Naive thymus-derived CD8-positive, alpha-beta T cell (primary cell): ENCODE results near the gene SEC14L1. TPM values are rescaled to one million over a fixed set of nuclear protein-coding genes. Genes with fewer than 3 reads are reported as not detected.

ENCODE experiments used
- ATAC-seq, 2 donors: fragments of 150-1000 bp; cut with Tn5 transposase in 1 of 2; sonication (Bioruptor Pico), chemical (Tn5 transposase) in 1 of 2; 1 replicate in 1 of 2; 2 replicates in 1 of 2; pipeline ENCODE4 v1.10.0; 2021; ENCODE audit warnings: mild to moderate bottlenecking in 2 of 2, moderate library complexity in 2 of 2
- POLR2A ChIA-PET: fragments of 350-600 bp; sonication (Branson Sonifier 250); formaldehyde crosslinking; loops from one replicate; lab custom pipeline; 2021; ENCODE audit warnings: antibody characterized with exemption; lab: Charles Lee
- DNase-seq, 10 donors: peaks; one replicate each; pipeline versions ENCODE4 v3.0.0 to v3.0.0-alpha.2; 2020 to 2022
- H3K27ac Mint-ChIP-seq, 10 donors: one replicate each; pipeline ENCODE4 v1.8.0; 2020 to 2022; ENCODE audit warnings: mild to moderate bottlenecking in 10 of 10, mixed read lengths in 10 of 10, moderate library complexity in 4 of 10, inconsistent platforms in 1 of 10
- H3K27me3 Mint-ChIP-seq, 5 donors: one replicate each; pipeline ENCODE4 v1.8.0; 2021 to 2022; ENCODE audit warnings: mixed read lengths in 5 of 5
- H3K36me3 Mint-ChIP-seq, 3 donors: one replicate each; pipeline ENCODE4 v1.8.0; 2020 to 2022; ENCODE audit warnings: mixed read lengths in 3 of 3, mild to moderate bottlenecking in 2 of 3, inconsistent platforms in 1 of 3
- H3K4me1 Mint-ChIP-seq, 4 donors: one replicate each; pipeline ENCODE4 v1.8.0; 2021 to 2022; ENCODE audit warnings: mixed read lengths in 4 of 4
- H3K4me3 Mint-ChIP-seq, 10 donors: one replicate each; pipeline ENCODE4 v1.8.0; 2020 to 2022; ENCODE audit warnings: mild to moderate bottlenecking in 10 of 10, mixed read lengths in 10 of 10, moderate library complexity in 6 of 10, inconsistent platforms in 1 of 10
- H3K9me3 Mint-ChIP-seq, 9 donors: one replicate each; pipeline ENCODE4 v1.8.0; 2020 to 2022; ENCODE audit warnings: mixed read lengths in 9 of 9, mild to moderate bottlenecking in 3 of 9, inconsistent platforms in 1 of 9, moderate library complexity in 1 of 9
- polyA plus RNA-seq, 3 donors: library from polyadenylated mRNA; unstranded; fragments of 300-500 nt; fragmentation: Illumina TruSeq; gene quantifications; one replicate each; pipeline ENCODE4 v1.2.3, GENCODE V29; 2021
- total RNA-seq, 8 experiments: library from RNA in 2 of 8; stranded (reverse) in 2 of 8; gene quantifications; one replicate each; pipeline ENCODE4 v1.2.3 and lab custom pipeline; 2021 to 2026

The SEC14L1 gene
- total and polyA plus RNA-seq, 5 experiments from 2014 or later = 7.7 to 32.9 (median 9.5) TPM

- Mint-ChIP-seq H3K9me3 (peaks cover 0 to 48% (median 15%) of the 10 kb centered on the region in 9 donors), H3K27ac (peak overlapping the region in 2 of 10 donors; percentile 43 to 71), H3K4me3 (no peak overlapping the region), H3K36me3 (peaks cover 25 to 60% (median 26%) of the 10 kb centered on the region in 3 donors), H3K27me3 (no peaks in the 10 kb centered on the region), H3K4me1 (peaks cover 7 to 14% (median 11%) of the 10 kb centered on the region in 4 donors)
- ATAC-seq = no peak
- POLR2A ChIA-PET = no interaction called here
- DNase-seq = no peak
These were observed 32.3 kb downstream of the SEC14L1 start for GRCh38 chr17:77173104-77173503.

- ATAC-seq (no peak), DNase-seq (no peak)
- Mint-ChIP-seq H3K27me3 (no peaks in the 10 kb centered on the region), H3K4me1 (peaks cover 11 to 25% (median 20%) of the 10 kb centered on the region in 4 donors), H3K27ac (peak overlapping the region in 1 of 10 donors; percentile 4), H3K4me3 (no peak overlapping the region), H3K36me3 (peaks cover 16 to 47% (median 20%) of the 10 kb centered on the region in 3 donors), H3K9me3 (peaks cover 0 to 38% (median 11%) of the 10 kb centered on the region in 9 donors)
- POLR2A ChIA-PET = no interaction called here
These were observed 34.3 kb downstream of the SEC14L1 start for GRCh38 chr17:77174928-77175661.

GRCh38 chr17:77177002-77177741 lies 36.4 kb downstream of the SEC14L1 start:
- Mint-ChIP-seq H3K4me1 (peaks cover 21 to 33% (median 30%) of the 10 kb centered on the region in 4 donors), H3K36me3 (peaks cover 12 to 41% (median 17%) of the 10 kb centered on the region in 3 donors), H3K9me3 (peaks cover 0 to 33% (median 11%) of the 10 kb centered on the region in 9 donors), H3K27ac (peak overlapping the region in 6 of 10 donors; percentile 6 to 40 (median 27)), H3K27me3 (no peaks in the 10 kb centered on the region), H3K4me3 (no peak overlapping the region)
- DNase-seq = no peak
- POLR2A ChIA-PET = interaction anchor here (0.5 to 0.9 kb wide), 2 partner anchors 11 to 12 kb away, joined by 3 read pairs; no protein-coding TSS in a partner anchor
- no peak for ATAC-seq

- DNase-seq (no peak), ATAC-seq (no peak)
- Mint-ChIP-seq H3K27me3 (no peaks in the 10 kb centered on the region), H3K36me3 (peaks cover 7 to 32% (median 17%) of the 10 kb centered on the region in 3 donors), H3K4me3 (no peak overlapping the region), H3K4me1 (peaks cover 23 to 42% (median 34%) of the 10 kb centered on the region in 4 donors), H3K27ac (peak overlapping the region in 7 of 10 donors; percentile 7 to 70 (median 35)), H3K9me3 (peaks cover 0 to 25% (median 9%) of the 10 kb centered on the region in 9 donors)
- POLR2A ChIA-PET = interaction anchor here (0.9 kb wide), 1 partner anchor 12 kb away, joined by 3 read pairs; no protein-coding TSS in a partner anchor
These were observed 37.3 kb downstream of the SEC14L1 start for GRCh38 chr17:77178050-77178449.

GRCh38 chr17:77178563-77178962 lies 37.8 kb downstream of the SEC14L1 start:
- H3K27me3 Mint-ChIP-seq = no peaks in the 10 kb centered on the region
- H3K27ac Mint-ChIP-seq = peak overlapping the region in 6 of 10 donors; percentile 16 to 80 (median 59)
- peaks cover 0 to 20% (median 9%) of the 10 kb centered on the region in 9 donors for H3K9me3 Mint-ChIP-seq
- no peak for DNase-seq
- no peak for ATAC-seq
- POLR2A ChIA-PET = interaction anchor here (0.9 kb wide), 1 partner anchor 12 kb away, joined by 3 read pairs; no protein-coding TSS in a partner anchor
- H3K4me3 Mint-ChIP-seq = no peak overlapping the region
- peaks cover 21 to 46% (median 36%) of the 10 kb centered on the region in 4 donors for H3K4me1 Mint-ChIP-seq
- H3K36me3 Mint-ChIP-seq = peaks cover 7 to 28% (median 15%) of the 10 kb centered on the region in 3 donors

GRCh38 chr17:77180503-77181357 lies 40.0 kb downstream of the SEC14L1 start:
- peaks cover 0 to 10% (median 4%) of the 10 kb centered on the region in 3 donors for H3K36me3 Mint-ChIP-seq
- peaks cover 0 to 4% (median 0%) of the 10 kb centered on the region in 9 donors for H3K9me3 Mint-ChIP-seq
- no peaks in the 10 kb centered on the region for H3K27me3 Mint-ChIP-seq
- no peak for DNase-seq
- peaks cover 21 to 48% (median 36%) of the 10 kb centered on the region in 4 donors for H3K4me1 Mint-ChIP-seq
- H3K27ac Mint-ChIP-seq = peak overlapping the region; percentile 35 to 93 (median 82)
- no peak for ATAC-seq
- POLR2A ChIA-PET = interaction anchor here (4.2 kb wide), 1 partner anchor 40 kb away, joined by 19 read pairs; the partner anchor contains the start of gene SEC14L1
- H3K4me3 Mint-ChIP-seq = peak overlapping the region in 1 of 10 donors; percentile 77

- POLR2A ChIA-PET = interaction anchor here (1.1 to 4.2 kb wide), 2 partner anchors 34 to 42 kb away, joined by 3 to 19 read pairs; partner anchors contain the start of gene SEC14L1
- H3K4me1 Mint-ChIP-seq = peaks cover 22 to 46% (median 32%) of the 10 kb centered on the region in 4 donors
- DNase-seq (no peak), ATAC-seq (no peak)
- H3K27ac Mint-ChIP-seq = peak overlapping the region; percentile 81 to 94 (median 88)
- H3K4me3 Mint-ChIP-seq = peak overlapping the region in 9 of 10 donors; percentile 46 to 77 (median 67)
- no peaks in the 10 kb centered on the region for H3K27me3 Mint-ChIP-seq
- H3K36me3 Mint-ChIP-seq = peaks cover 0 to 3% (median 0%) of the 10 kb centered on the region in 3 donors
- no peaks in the 10 kb centered on the region for H3K9me3 Mint-ChIP-seq
These were observed 41.7 kb downstream of the SEC14L1 start for GRCh38 chr17:77182205-77183172.

GRCh38 chr17:77184474-77184873 lies 43.7 kb downstream of the SEC14L1 start:
- H3K27me3 Mint-ChIP-seq = no peaks in the 10 kb centered on the region
- no peaks in the 10 kb centered on the region for H3K9me3 Mint-ChIP-seq
- H3K27ac Mint-ChIP-seq = peak overlapping the region in 2 of 10 donors; percentile 32 to 82
- peaks cover 0 to 3% (median 0%) of the 10 kb centered on the region in 3 donors for H3K36me3 Mint-ChIP-seq
- peaks cover 19 to 47% (median 35%) of the 10 kb centered on the region in 4 donors for H3K4me1 Mint-ChIP-seq
- ATAC-seq (no peak), DNase-seq (no peak)
- H3K4me3 Mint-ChIP-seq = no peak overlapping the region
- POLR2A ChIA-PET = interaction anchor here (4.2 kb wide), 1 partner anchor 44 kb away, joined by 19 read pairs; the partner anchor contains the start of gene SEC14L1

- ATAC-seq (no peak), DNase-seq (no peak)
- Mint-ChIP-seq H3K9me3 (no peaks in the 10 kb centered on the region), H3K27me3 (no peaks in the 10 kb centered on the region), H3K4me3 (no peak overlapping the region), H3K4me1 (peaks cover 26 to 54% (median 37%) of the 10 kb centered on the region in 4 donors), H3K27ac (no peak overlapping the region), H3K36me3 (peaks cover 0 to 2% (median 0%) of the 10 kb centered on the region in 3 donors)
- POLR2A ChIA-PET = no interaction called here
These were observed 44.4 kb downstream of the SEC14L1 start for GRCh38 chr17:77185137-77185536.

GRCh38 chr17:77186141-77186604 lies 45.4 kb downstream of the SEC14L1 start:
- H3K4me3 Mint-ChIP-seq = no peak overlapping the region
- no peak overlapping the region for H3K27ac Mint-ChIP-seq
- H3K36me3 Mint-ChIP-seq = peaks cover 0 to 8% (median 4%) of the 10 kb centered on the region in 3 donors
- POLR2A ChIA-PET = interaction anchor here (1.2 kb wide), 1 partner anchor 98 kb away, joined by 3 read pairs; no protein-coding TSS in a partner anchor
- ATAC-seq (peak; percentile 14 to 42), DNase-seq (peak in 4 of 10 donors; percentile 8 to 21 (median 18))
- no peaks in the 10 kb centered on the region for H3K9me3 Mint-ChIP-seq
- no peaks in the 10 kb centered on the region for H3K27me3 Mint-ChIP-seq
- H3K4me1 Mint-ChIP-seq = peaks cover 28 to 53% (median 39%) of the 10 kb centered on the region in 4 donors
